Measurements from ENCODE around the gene PARD3. TPM values are rescaled to one million over a fixed set of nuclear protein-coding genes. Genes with fewer than 3 reads are reported as not detected.

Gene PARD3
- total RNA-seq, 3 donors from 2014 or later = 39.5 to 87.9 (median 47.0) TPM

DNA sequence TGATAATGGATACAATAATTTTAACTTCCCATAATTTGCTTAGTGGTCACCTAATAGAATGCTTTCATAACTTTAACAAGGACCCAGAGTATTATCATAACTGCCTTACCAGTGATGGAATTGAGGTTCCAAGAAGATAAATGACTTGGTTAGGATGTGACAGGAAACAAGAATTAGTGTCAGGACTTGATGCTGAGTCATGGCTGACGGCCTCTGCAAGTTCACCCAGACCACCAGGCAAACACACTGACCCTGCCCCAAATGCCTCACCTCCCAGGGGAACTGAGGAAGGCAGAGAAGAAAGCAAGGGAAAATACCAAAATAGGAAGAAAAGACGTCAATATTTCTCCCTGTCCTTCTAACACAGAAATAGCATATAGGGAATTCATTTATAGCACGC lies 636.3 kb downstream of the PARD3 start:
- TF ChIP-seq, protein P1, sequence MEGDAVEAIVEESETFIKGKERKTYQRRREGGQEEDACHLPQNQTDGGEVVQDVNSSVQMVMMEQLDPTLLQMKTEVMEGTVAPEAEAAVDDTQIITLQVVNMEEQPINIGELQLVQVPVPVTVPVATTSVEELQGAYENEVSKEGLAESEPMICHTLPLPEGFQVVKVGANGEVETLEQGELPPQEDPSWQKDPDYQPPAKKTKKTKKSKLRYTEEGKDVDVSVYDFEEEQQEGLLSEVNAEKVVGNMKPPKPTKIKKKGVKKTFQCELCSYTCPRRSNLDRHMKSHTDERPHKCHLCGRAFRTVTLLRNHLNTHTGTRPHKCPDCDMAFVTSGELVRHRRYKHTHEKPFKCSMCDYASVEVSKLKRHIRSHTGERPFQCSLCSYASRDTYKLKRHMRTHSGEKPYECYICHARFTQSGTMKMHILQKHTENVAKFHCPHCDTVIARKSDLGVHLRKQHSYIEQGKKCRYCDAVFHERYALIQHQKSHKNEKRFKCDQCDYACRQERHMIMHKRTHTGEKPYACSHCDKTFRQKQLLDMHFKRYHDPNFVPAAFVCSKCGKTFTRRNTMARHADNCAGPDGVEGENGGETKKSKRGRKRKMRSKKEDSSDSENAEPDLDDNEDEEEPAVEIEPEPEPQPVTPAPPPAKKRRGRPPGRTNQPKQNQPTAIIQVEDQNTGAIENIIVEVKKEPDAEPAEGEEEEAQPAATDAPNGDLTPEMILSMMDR (IDR thresholded peaks at IDR 0.05) = no peak
- Histone ChIP-seq H3K9me3 (no peaks in the 10 kb centered on the region), H3K4me3 (no peak overlapping the region), H3K36me3 (ENCODE audit: low read depth) (no peaks in the 10 kb centered on the region), H3K4me1 (ENCODE audit: low read depth) (no peaks in the 10 kb centered on the region)
- intact Hi-C loops (cut with DNase I, micrococcal nuclease) = no loop called here
- DNase-seq (no peak), ATAC-seq (no peak)

GRCh38 chr10:34178196-34178595 lies 636.9 kb downstream of the PARD3 start:
- no peak for ATAC-seq
- intact Hi-C loops (cut with DNase I, micrococcal nuclease) = no loop called here
- Histone ChIP-seq H3K4me3 (no peak overlapping the region), H3K4me1 (ENCODE audit: low read depth) (no peaks in the 10 kb centered on the region), H3K36me3 (ENCODE audit: low read depth) (no peaks in the 10 kb centered on the region), H3K9me3 (no peaks in the 10 kb centered on the region)
- DNase-seq = no peak
- TF ChIP-seq, protein P1 (IDR thresholded peaks at IDR 0.05) = no peak

DNA sequence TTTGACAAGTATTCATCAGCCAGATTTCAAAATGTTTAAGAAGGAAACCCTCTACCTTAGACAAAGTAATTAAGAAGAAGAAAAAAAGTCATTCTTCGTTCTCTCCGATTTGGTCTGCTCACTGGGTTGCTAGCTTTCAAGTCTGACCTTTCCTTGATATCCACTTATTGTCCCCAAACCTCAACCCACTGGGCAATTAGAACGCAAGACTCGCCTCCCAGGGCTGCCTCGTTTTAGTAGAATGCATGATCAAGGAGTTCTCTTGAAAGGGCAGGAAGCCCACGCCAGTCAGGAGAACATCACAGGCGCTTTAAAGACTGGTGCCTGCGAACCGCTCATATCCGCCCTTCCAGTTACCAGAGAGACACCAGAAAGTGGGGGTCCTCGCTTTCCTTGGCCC lies 637.7 kb downstream of the PARD3 start:
- ATAC-seq (no peak), DNase-seq (no peak)
- intact Hi-C loops (cut with DNase I, micrococcal nuclease) = no loop called here
- Histone ChIP-seq H3K4me3 (no peak overlapping the region), H3K36me3 (ENCODE audit: low read depth) (no peaks in the 10 kb centered on the region), H3K4me1 (ENCODE audit: low read depth) (no peaks in the 10 kb centered on the region), H3K9me3 (no peaks in the 10 kb centered on the region)
- TF ChIP-seq, protein P1 (IDR thresholded peaks at IDR 0.05) = no peak

DNA sequence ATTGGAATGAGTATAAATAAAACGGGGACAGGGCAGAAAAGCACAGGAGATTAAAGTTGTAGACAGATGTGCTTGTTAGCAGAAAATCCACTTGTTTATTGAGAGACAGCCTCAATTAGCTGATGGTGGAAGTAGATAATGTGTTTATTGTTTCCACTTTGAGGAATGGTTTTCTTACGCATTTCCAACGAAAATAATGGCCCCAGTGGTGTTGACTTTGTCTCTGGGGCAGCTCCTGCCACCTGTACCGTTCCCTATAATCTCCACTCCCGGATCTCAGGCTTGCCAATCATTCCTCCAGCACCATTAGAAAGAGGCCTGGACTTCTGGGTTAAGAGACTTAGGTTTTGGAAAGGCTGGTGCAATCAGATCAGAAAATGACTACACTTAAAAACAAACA lies 638.7 kb downstream of the PARD3 start:
- H3K36me3 ChIP-seq (ENCODE audit: low read depth) = no peaks in the 10 kb centered on the region
- no peak overlapping the region for H3K4me3 ChIP-seq
- H3K9me3 ChIP-seq = no peaks in the 10 kb centered on the region
- ATAC-seq (no peak), DNase-seq (no peak)
- no peaks in the 10 kb centered on the region for H3K4me1 ChIP-seq (ENCODE audit: low read depth)
- intact Hi-C loops (cut with DNase I, micrococcal nuclease) = no loop called here
- TF ChIP-seq, protein P1 (IDR thresholded peaks at IDR 0.05) = no peak

GRCh38 chr10:34175121-34175520 lies 640.0 kb downstream of the PARD3 start:
- Histone ChIP-seq H3K4me3 (no peak overlapping the region), H3K36me3 (ENCODE audit: low read depth) (no peaks in the 10 kb centered on the region), H3K9me3 (no peaks in the 10 kb centered on the region), H3K4me1 (ENCODE audit: low read depth) (no peaks in the 10 kb centered on the region)
- DNase-seq (no peak), ATAC-seq (no peak)
- TF ChIP-seq, protein P1 (IDR thresholded peaks at IDR 0.05) = no peak
- intact Hi-C loops (cut with DNase I, micrococcal nuclease) = no loop called here

DNA sequence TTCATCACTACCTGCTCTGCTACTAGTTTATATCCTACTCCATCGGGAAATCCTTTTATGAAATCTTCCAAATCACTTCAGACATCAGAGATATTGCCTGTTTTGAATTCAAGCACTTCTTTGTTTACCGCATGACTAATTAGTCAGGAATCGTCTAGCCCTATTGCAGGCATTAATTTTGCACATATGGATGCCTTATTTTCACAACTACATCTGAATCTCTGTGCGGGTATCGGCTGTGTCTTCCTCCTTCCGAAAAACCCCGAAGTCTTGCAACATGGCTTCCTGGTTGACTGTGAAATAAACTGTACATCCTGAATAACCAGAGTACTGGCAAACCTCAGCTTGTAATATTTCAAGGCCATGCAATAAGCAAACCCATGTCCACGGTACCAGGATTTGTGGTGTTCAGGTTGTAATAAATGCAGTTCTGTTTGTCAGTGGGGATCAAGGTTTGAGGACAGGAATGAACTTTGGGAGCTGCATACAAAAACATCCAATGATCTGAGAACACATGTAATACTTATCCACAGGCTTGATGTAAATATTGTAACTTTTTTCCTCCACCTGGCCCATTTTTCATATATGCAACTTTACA lies 642.1 kb downstream of the PARD3 start:
- TF ChIP-seq, protein P1 (IDR thresholded peaks at IDR 0.05) = no peak
- Histone ChIP-seq H3K36me3 (ENCODE audit: low read depth) (no peaks in the 10 kb centered on the region), H3K4me3 (no peak overlapping the region), H3K4me1 (ENCODE audit: low read depth) (no peaks in the 10 kb centered on the region), H3K9me3 (no peaks in the 10 kb centered on the region)
- DNase-seq = no peak
- intact Hi-C loops (cut with DNase I, micrococcal nuclease) = no loop called here
- ATAC-seq = no peak
